NT2/D1 (cell line): ENCODE measurements around the gene ANXA11.
"Not testable (repeated sequence)": the region's sequence is repeated elsewhere in the genome, so short reads cannot be mapped to it uniquely, and the experiment has no call there.

Experiments used
- SUZ12 ChIP-seq: IDR thresholded peaks from 2 replicates; pipeline ENCODE4 v1.6.1; 2011; ENCODE audit not compliant: insufficient read length, insufficient read depth; ENCODE audit errors: extremely low read depth
- YY1 ChIP-seq: IDR thresholded peaks from 2 replicates; pipeline ENCODE4 v1.6.1; 2011; ENCODE audit not compliant: insufficient read length, insufficient read depth
- ZNF274 ChIP-seq: IDR thresholded peaks from 2 replicates; pipeline ENCODE4 v1.6.1; 2011; ENCODE audit warnings: mild to moderate bottlenecking, low read depth, low read length

GRCh38 chr10:80249906-80250305, 44.6 kb upstream of the ANXA11 start:
- TF ChIP-seq ZNF274, YY1, SUZ12: not testable (repeated sequence)
